Measurements from ENCODE around the gene CD99.

GRCh38 chrX:2700405-2701320 lies 9.6 kb downstream of the CD99 start:
- TF ChIP-seq CTCF (IDR thresholded peaks at IDR 0.05 in 4 of 5, conservative IDR thresholded peaks at IDR 0.05 in 1 of 5) (no peak), POLR2A (IDR thresholded peaks at IDR 0.05) (no peak)

All from gastrocnemius medialis (tissue), 4 donors.